B cell (primary cell): Measurements from ENCODE around the gene ARHGEF4. TPM values are rescaled to one million over a fixed set of nuclear protein-coding genes. Genes with fewer than 3 reads are reported as not detected.

ENCODE experiments used
- ATAC-seq: fragments of 200-7000 bp; cut with Tn5 transposase; one replicate; pipeline ENCODE4 v1.10.0; 2021; ENCODE audit warnings: low read depth, mild to moderate bottlenecking, moderate number of reproducible peaks, moderate library complexity
- CTCF ChIA-PET: fragments of 350-600 bp; sonication (Branson Sonifier 250); formaldehyde crosslinking; loops from one replicate; lab custom pipeline; 2021; ENCODE audit warnings: antibody characterized with exemption, inconsistent platforms; lab: Charles Lee
- POLR2A ChIA-PET: fragments of 350-600 bp; sonication (Branson Sonifier 250); formaldehyde crosslinking; loops from one replicate; lab custom pipeline; 2021; ENCODE audit warnings: antibody characterized with exemption; lab: Charles Lee
- DNase-seq: peaks from one replicate; pipeline ENCODE4 v3.0.0; 2013
- H2AFZ ChIP-seq: 2 replicates; pipeline ENCODE4 v1.6.1; 2012; ENCODE audit warnings: mild to moderate bottlenecking, low read depth, low read length; ENCODE audit not compliant: insufficient read depth, poor library complexity, severe bottlenecking
- H3K27ac ChIP-seq, 2 donors: 1 replicate in 1 of 2; 2 replicates in 1 of 2; pipeline ENCODE4 v1.5.1; 2012 to 2013; ENCODE audit warnings: low read length in 2 of 2, mild to moderate bottlenecking in 2 of 2, moderate library complexity in 1 of 2
- H3K27me3 ChIP-seq, 4 experiments: fragments of 200-600 bp in 1 of 4; sonication (generic) in 1 of 4; replicated peaks in 1 of 4; 1 replicate in 2 of 4; 2 replicates in 2 of 4; pipeline versions ENCODE4 v1.6.1 to v1.7.0; 2013 to 2016; ENCODE audit warnings: low read length in 3 of 4, mild to moderate bottlenecking in 2 of 4, mixed read lengths in 1 of 4, moderate library complexity in 1 of 4; ENCODE audit not compliant: insufficient read depth in 4 of 4, control insufficient read depth in 3 of 4; ENCODE audit errors: control extremely low read depth in 1 of 4
- H3K36me3 ChIP-seq, 2 experiments: replicated peaks in 1 of 2; 1 replicate in 1 of 2; 2 replicates in 1 of 2; pipeline versions ENCODE4 v1.6.1 to v1.7.1; 2013; ENCODE audit warnings: low read length in 1 of 2; ENCODE audit not compliant: insufficient read depth in 2 of 2, control insufficient read depth in 1 of 2; ENCODE audit errors: control extremely low read depth in 1 of 2, extremely low read depth in 1 of 2
- H3K4me1 ChIP-seq, 2 donors: fragments of 200-600 bp in 1 of 2; sonication (generic) in 1 of 2; 1 replicate in 1 of 2; 2 replicates in 1 of 2; pipeline versions ENCODE4 v1.5.1 to v1.6.1; 2013 to 2017; ENCODE audit warnings: low read length in 2 of 2; ENCODE audit not compliant: control insufficient read depth in 2 of 2, insufficient read depth in 2 of 2
- H3K4me2 ChIP-seq: replicated peaks from 2 replicates; pipeline ENCODE3; 2012; ENCODE audit warnings: mild to moderate bottlenecking, low read depth, low read length; ENCODE audit not compliant: poor library complexity, severe bottlenecking
- H3K4me3 ChIP-seq, 5 experiments: fragments of 200-600 bp in 1 of 5; sonication (generic) in 1 of 5; 1 replicate in 3 of 5; 2 replicates in 2 of 5; pipeline versions ENCODE4 v1.5.1 to v1.7.0; 2011 to 2016; ENCODE audit warnings: low read length in 4 of 5, mild to moderate bottlenecking in 4 of 5, low read depth in 2 of 5, control low read depth in 1 of 5, moderate library complexity in 1 of 5; ENCODE audit not compliant: insufficient read depth in 1 of 5; ENCODE audit errors: control extremely low read depth in 1 of 5, extremely low read depth in 1 of 5
- H3K79me2 ChIP-seq: fragments of 200-600 bp; sonication (generic); one replicate; pipeline ENCODE4 v1.6.0; 2016; ENCODE audit warnings: low read length; ENCODE audit not compliant: control insufficient read depth, insufficient read depth
- H3K9ac ChIP-seq: fragments of 200-600 bp; sonication (generic); 2 replicates; pipeline ENCODE4 v1.6.1; 2017; ENCODE audit warnings: mild to moderate bottlenecking, low read length, moderate library complexity
- H3K9me3 ChIP-seq, 3 donors: one replicate each; pipeline versions ENCODE4 v1.6.1 to v1.7.1; 2013; ENCODE audit warnings: low read length in 2 of 3; ENCODE audit not compliant: control insufficient read depth in 2 of 3, insufficient read depth in 1 of 3; ENCODE audit errors: control extremely low read depth in 1 of 3
- H4K20me1 ChIP-seq: 2 replicates; pipeline ENCODE4 v1.6.0; 2012; ENCODE audit warnings: mild to moderate bottlenecking, low read length; ENCODE audit not compliant: insufficient read depth, control insufficient read depth, poor library complexity, severe bottlenecking
- H3K27ac Mint-ChIP-seq: one replicate; pipeline ENCODE4 v1.8.0; 2021; ENCODE audit warnings: mixed read lengths
- H3K27me3 Mint-ChIP-seq: one replicate; pipeline ENCODE4 v1.8.0; 2021; ENCODE audit warnings: mixed read lengths
- H3K4me1 Mint-ChIP-seq: one replicate; pipeline ENCODE4 v1.8.0; 2021; ENCODE audit warnings: mixed read lengths
- H3K4me3 Mint-ChIP-seq: one replicate; pipeline ENCODE4 v1.8.0; 2021; ENCODE audit warnings: mixed read lengths
- H3K9me3 Mint-ChIP-seq: one replicate; pipeline ENCODE4 v1.8.0; 2022; ENCODE audit warnings: mixed read lengths; ENCODE audit not compliant: insufficient read depth
- EZH2 ChIP-seq: IDR thresholded peaks from 2 replicates; pipeline ENCODE4 v1.6.1; 2012; ENCODE audit warnings: borderline replicate concordance, low read depth, mild to moderate bottlenecking, moderate library complexity, low read length; ENCODE audit not compliant: insufficient read depth, poor library complexity, severe bottlenecking
- whole genome bisulfite sequencing: methylation state at CpG from one replicate; pipeline ENCODE4 v1.1.5; 2013; ENCODE audit warnings: missing lambda C conversion rate; ENCODE audit not compliant: insufficient coverage; 5-methylcytosine and 5-hydroxymethylcytosine counted together
- intact Hi-C: fragments of 100-400 bp; cut with micrococcal nuclease; formaldehyde crosslinking; loops from one replicate; pipeline ENCODE4 v1.10.0; 2022
- polyA plus RNA-seq: library from polyadenylated mRNA; depleted of rRNA; stranded (reverse); fragments of >200 nt; gene quantifications from 2 replicates; pipeline ENCODE4 v1.2.3, GENCODE V29; 2012
- total RNA-seq, 2 donors: library from RNA; stranded (reverse); fragments of 120-200 nt in 1 of 2; gene quantifications; 1 replicate in 1 of 2; 2 replicates in 1 of 2; pipeline versions ENCODE4 v1.2.3 to v1.2.4, GENCODE V29; 2013 to 2022
- TF ChIP-seq, protein P1 (sequence below): fragments of 200-600 bp; IDR thresholded peaks from one replicate; pipeline ENCODE4 v1.8.0; 2022; ENCODE audit warnings: antibody characterized with exemption, mild to moderate bottlenecking

The ARHGEF4 gene
- total and polyA plus RNA-seq, 2 donors (not counting 1 experiment from before 2014, with no cell fraction given) = 2.1 TPM; not detected in 1

DNA sequence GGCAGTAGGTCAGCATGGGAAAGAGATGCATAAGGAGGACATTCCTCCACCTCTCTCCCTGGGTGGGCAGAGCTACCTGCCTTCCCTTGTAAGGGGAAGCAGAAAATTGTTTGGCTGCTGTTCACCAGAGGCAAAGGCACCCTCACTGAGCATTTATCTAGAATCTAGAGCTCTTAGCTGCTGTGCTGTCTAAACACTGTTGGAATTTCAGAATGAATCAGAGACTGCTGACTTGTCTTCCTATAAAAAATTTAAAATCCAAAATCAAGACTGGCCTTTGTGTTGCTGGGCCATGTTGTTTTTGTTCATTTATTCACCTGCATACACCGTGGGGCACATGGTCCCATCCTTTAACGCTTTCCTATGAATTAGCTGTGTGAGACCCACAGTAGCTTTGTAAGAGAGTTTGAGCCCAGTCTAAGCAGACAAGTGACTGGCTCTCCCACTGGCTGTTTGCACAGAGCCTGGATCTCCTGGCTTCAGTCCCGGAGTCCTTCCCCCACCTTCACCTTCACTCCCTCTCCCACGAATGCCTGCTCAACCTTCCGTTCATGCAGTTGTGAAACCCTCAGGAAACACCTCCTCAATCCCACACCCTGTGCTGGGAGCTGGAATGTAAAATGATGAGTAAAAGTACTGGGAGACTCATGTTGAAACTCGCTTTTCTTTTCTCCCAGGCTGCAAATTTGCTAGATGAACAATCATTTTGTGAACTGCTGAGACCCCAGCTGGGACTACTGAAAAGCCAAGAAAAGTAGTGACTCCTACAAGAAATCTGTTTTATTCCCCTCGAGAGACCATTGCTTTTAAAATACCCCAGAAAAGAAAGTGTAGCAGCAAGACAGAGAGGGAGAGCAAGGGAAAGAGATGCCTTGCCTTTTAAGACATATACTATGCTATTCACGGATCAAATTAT, 180.4 kb downstream of the ARHGEF4 start:
- WGBS = 78% methylated on average over 2 of the region's 8 CpGs
- Histone ChIP-seq H3K9me3 (peaks cover 0 to 2% (median 0%) of the 10 kb centered on the region in 3 donors), H3K79me2 (no peaks in the 10 kb centered on the region), H2AFZ (no peak overlapping the region), H3K36me3 (no peaks in the 10 kb centered on the region), H3K27ac (no peak overlapping the region), H3K4me1 (no peaks in the 10 kb centered on the region), H4K20me1 (no peaks in the 10 kb centered on the region), H3K9ac (no peak overlapping the region), H3K4me2 (no peak overlapping the region), H3K27me3 (peaks cover 0 to 4% (median 0%) of the 10 kb centered on the region in 4 experiments), H3K4me3 (no peak overlapping the region)
- no peak overlapping the region for H3K4me3 Mint-ChIP-seq
- DNase-seq = no peak
- H3K27ac Mint-ChIP-seq = no peak overlapping the region
- H3K4me1 Mint-ChIP-seq = no peaks in the 10 kb centered on the region
- TF ChIP-seq, protein P1, sequence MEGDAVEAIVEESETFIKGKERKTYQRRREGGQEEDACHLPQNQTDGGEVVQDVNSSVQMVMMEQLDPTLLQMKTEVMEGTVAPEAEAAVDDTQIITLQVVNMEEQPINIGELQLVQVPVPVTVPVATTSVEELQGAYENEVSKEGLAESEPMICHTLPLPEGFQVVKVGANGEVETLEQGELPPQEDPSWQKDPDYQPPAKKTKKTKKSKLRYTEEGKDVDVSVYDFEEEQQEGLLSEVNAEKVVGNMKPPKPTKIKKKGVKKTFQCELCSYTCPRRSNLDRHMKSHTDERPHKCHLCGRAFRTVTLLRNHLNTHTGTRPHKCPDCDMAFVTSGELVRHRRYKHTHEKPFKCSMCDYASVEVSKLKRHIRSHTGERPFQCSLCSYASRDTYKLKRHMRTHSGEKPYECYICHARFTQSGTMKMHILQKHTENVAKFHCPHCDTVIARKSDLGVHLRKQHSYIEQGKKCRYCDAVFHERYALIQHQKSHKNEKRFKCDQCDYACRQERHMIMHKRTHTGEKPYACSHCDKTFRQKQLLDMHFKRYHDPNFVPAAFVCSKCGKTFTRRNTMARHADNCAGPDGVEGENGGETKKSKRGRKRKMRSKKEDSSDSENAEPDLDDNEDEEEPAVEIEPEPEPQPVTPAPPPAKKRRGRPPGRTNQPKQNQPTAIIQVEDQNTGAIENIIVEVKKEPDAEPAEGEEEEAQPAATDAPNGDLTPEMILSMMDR = no peak
- no peak for TF ChIP-seq EZH2
- H3K27me3 Mint-ChIP-seq = peaks cover 34% of the 10 kb centered on the region
- intact Hi-C loops = no loop called here
- peaks cover 2% of the 10 kb centered on the region for H3K9me3 Mint-ChIP-seq
- no peak for ATAC-seq
- CTCF ChIA-PET = interaction anchor here (0.6 kb wide), 1 partner anchor 45 kb away, joined by 3 read pairs; no protein-coding TSS in a partner anchor
- POLR2A ChIA-PET = no interaction called here

DNA sequence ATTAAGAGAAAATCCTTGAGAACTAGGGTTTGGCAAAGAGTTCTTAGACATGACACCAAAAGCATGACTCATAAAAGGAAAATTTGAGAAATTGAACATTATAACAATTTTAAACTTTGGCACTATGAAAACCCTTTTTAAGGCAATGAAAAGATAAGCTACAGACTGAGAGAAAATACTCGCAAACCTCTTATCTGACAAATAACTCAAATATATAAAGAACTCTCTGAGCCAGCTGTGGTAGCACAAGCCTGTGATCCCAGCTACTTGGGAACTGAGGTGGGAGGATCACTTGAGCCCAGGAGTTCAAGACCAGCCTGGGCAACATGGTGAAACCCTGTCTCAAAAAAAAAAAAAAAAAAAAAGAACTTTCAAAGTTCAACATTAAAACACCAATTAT, 186.0 kb downstream of the ARHGEF4 start:
- ChIA-PET POLR2A (no interaction called here), CTCF (no interaction called here)
- WGBS = no CpG with 5 or more reads among the region's 1 CpG
- H3K27me3 ChIP-seq = peaks cover 0 to 2% (median 0%) of the 10 kb centered on the region in 4 experiments
- no peak overlapping the region for H3K9ac ChIP-seq
- H3K4me1 ChIP-seq = no peaks in the 10 kb centered on the region
- intact Hi-C loops = no loop called here
- Mint-ChIP-seq H3K9me3 (peaks cover 7% of the 10 kb centered on the region), H3K4me1 (no peaks in the 10 kb centered on the region), H3K4me3 (no peak overlapping the region), H3K27me3 (peaks cover 26% of the 10 kb centered on the region), H3K27ac (no peak overlapping the region)
- no peaks in the 10 kb centered on the region for H3K79me2 ChIP-seq
- no peak overlapping the region for H3K27ac ChIP-seq
- H3K4me2 ChIP-seq = no peak overlapping the region
- no peak overlapping the region for H3K4me3 ChIP-seq
- peaks cover 0 to 3% (median 2%) of the 10 kb centered on the region in 3 donors for H3K9me3 ChIP-seq
- H2AFZ ChIP-seq = no peak overlapping the region
- DNase-seq (no peak), ATAC-seq (no peak)
- TF ChIP-seq EZH2 = no peak
- TF ChIP-seq, protein P1 = no peak
- H4K20me1 ChIP-seq = no peaks in the 10 kb centered on the region
- no peaks in the 10 kb centered on the region for H3K36me3 ChIP-seq
